Colonic mucosa (tissue), 4 donors: ENCODE measurements around the gene CD164L2. TPM values are rescaled to one million over a fixed set of nuclear protein-coding genes. Genes with fewer than 3 reads are reported as not detected.
"Not testable (repeated sequence)": the region's sequence is repeated elsewhere in the genome, so short reads cannot be mapped to it uniquely, and the experiment has no call there.

ENCODE experiments used
- DNase-seq: peaks from one replicate; pipeline ENCODE4 v3.0.0-alpha.2; 2020
- H3K27ac ChIP-seq: fragments of 200-600 bp; one replicate; pipeline ENCODE4 v1.8.0; 2021
- H3K27me3 ChIP-seq: fragments of 200-600 bp; one replicate; pipeline ENCODE4 v1.8.0; 2021
- H3K36me3 ChIP-seq: fragments of 200-600 bp; one replicate; pipeline ENCODE4 v1.8.0; 2021
- H3K4me1 ChIP-seq: fragments of 200-600 bp; one replicate; pipeline ENCODE4 v1.8.0; 2021; ENCODE audit warnings: mild to moderate bottlenecking
- H3K4me3 ChIP-seq: fragments of 200-600 bp; one replicate; pipeline ENCODE4 v1.8.0; 2021
- H3K9ac ChIP-seq, 2 donors: one replicate each; pipeline ENCODE4 v1.7.0; 2013; ENCODE audit warnings: control low read depth in 2 of 2, low read depth in 2 of 2, low read length in 2 of 2
- H3K9me3 ChIP-seq: fragments of 200-600 bp; one replicate; pipeline ENCODE4 v1.8.0; 2021
- CTCF ChIP-seq: fragments of 200-600 bp; IDR thresholded peaks from one replicate; pipeline ENCODE4 v1.8.0; 2022; ENCODE audit warnings: antibody characterized with exemption, mild to moderate bottlenecking
- intact Hi-C: fragments of 100-400 bp; cut with DNase I; formaldehyde crosslinking; loops from one replicate; pipeline ENCODE4 v1.14.1; 2022
- total RNA-seq, 2 donors: library from RNA; stranded (reverse); fragmentation: NEBNext Ultra II Directional in 1 of 2; extraction: Animal tissue kit (Norgen Biotek cat#: 25700) in 1 of 2; gene quantifications; one replicate each; pipeline ENCODE4 v1.2.1, GENCODE V29; 2021
- donor health status: healthy.
- donor health status: DM: no; HTN: no; CAD: no.
- donor health status: DM: no; HTN: no; CAD: no.

CD164L2 gene
- total RNA-seq, 2 donors from 2014 or later: 0.69 to 1.7 TPM

GRCh38 chr1:27410709-27411108 is 27.6 kb upstream of the CD164L2 start:
- H3K27ac ChIP-seq: no peak overlapping the region
- no peak overlapping the region for H3K9ac ChIP-seq
- H3K36me3 ChIP-seq: peaks cover 23% of the 10 kb centered on the region
- no peaks in the 10 kb centered on the region for H3K9me3 ChIP-seq
- intact Hi-C loops: no loop called here
- H3K4me1 ChIP-seq: no peaks in the 10 kb centered on the region
- no peak for TF ChIP-seq CTCF
- H3K4me3 ChIP-seq: no peak overlapping the region
- H3K27me3 ChIP-seq: no peaks in the 10 kb centered on the region
- DNase-seq: no peak

- Histone ChIP-seq H3K4me1 (no peaks in the 10 kb centered on the region), H3K9me3 (no peaks in the 10 kb centered on the region), H3K27me3 (no peaks in the 10 kb centered on the region), H3K9ac (no peak overlapping the region), H3K4me3 (no peak overlapping the region), H3K36me3 (peaks cover 23% of the 10 kb centered on the region), H3K27ac (no peak overlapping the region)
- intact Hi-C loops: no loop called here
- TF ChIP-seq CTCF: no peak
- DNase-seq: no peak
Observed at GRCh38 chr1:27409669-27410068, 26.5 kb upstream of the CD164L2 start.

- Histone ChIP-seq H3K4me3 (no peak overlapping the region), H3K9ac (no peak overlapping the region), H3K9me3 (no peaks in the 10 kb centered on the region), H3K36me3 (peaks cover 20% of the 10 kb centered on the region), H3K27ac (no peak overlapping the region), H3K27me3 (no peaks in the 10 kb centered on the region), H3K4me1 (no peaks in the 10 kb centered on the region)
- DNase-seq: no peak
- intact Hi-C loops: no loop called here
- no peak for TF ChIP-seq CTCF
Observed at GRCh38 chr1:27408151-27408550, 25.0 kb upstream of the CD164L2 start.

GRCh38 chr1:27406791-27407190 is 23.7 kb upstream of the CD164L2 start:
- DNase-seq, H3K4me3 ChIP-seq, intact Hi-C loops, H3K9me3 ChIP-seq, H3K9ac ChIP-seq, H3K4me1 ChIP-seq, H3K27ac ChIP-seq, H3K36me3 ChIP-seq, H3K27me3 ChIP-seq: not testable (repeated sequence)

- no peaks in the 10 kb centered on the region for H3K4me1 ChIP-seq
- no peaks in the 10 kb centered on the region for H3K27me3 ChIP-seq
- no peak overlapping the region for H3K9ac ChIP-seq
- no peak overlapping the region for H3K4me3 ChIP-seq
- H3K27ac ChIP-seq: no peak overlapping the region
- intact Hi-C loops: no loop called here
- H3K9me3 ChIP-seq: no peaks in the 10 kb centered on the region
- no peak for TF ChIP-seq CTCF
- no peak for DNase-seq
- H3K36me3 ChIP-seq: peaks cover 5% of the 10 kb centered on the region
Observed at GRCh38 chr1:27406362-27406680, 23.2 kb upstream of the CD164L2 start.

GRCh38 chr1:27405598-27406361 is 22.6 kb upstream of the CD164L2 start:
- DNase-seq, H3K27me3 ChIP-seq, H3K36me3 ChIP-seq, H3K9me3 ChIP-seq, H3K4me3 ChIP-seq, H3K9ac ChIP-seq, H3K4me1 ChIP-seq, intact Hi-C loops, H3K27ac ChIP-seq: not testable (repeated sequence)
